Mesendoderm (in vitro differentiated cells): ENCODE results near the gene MS4A4E.
"Not testable (repeated sequence)": the region's sequence is repeated elsewhere in the genome, so short reads cannot be mapped to it uniquely, and the experiment has no call there.

Experiments used
- DNase-seq: peaks from one replicate; pipeline ENCODE4 v3.0.0; 2013
- H2AK5ac ChIP-seq: 2 replicates; pipeline ENCODE4 v1.6.1; 2013; ENCODE audit warnings: low read length, inconsistent platforms
- H2BK120ac ChIP-seq: 2 replicates; pipeline ENCODE4 v1.6.1; 2013; ENCODE audit warnings: low read depth, mild to moderate bottlenecking, low read length, moderate library complexity, mixed read lengths
- H2BK15ac ChIP-seq: replicated peaks from 2 replicates; pipeline ENCODE4 v1.6.1; 2013; ENCODE audit warnings: low read depth, mild to moderate bottlenecking, moderate library complexity
- H2BK5ac ChIP-seq: 2 replicates; pipeline ENCODE4 v1.6.1; 2013; ENCODE audit warnings: low read length, inconsistent platforms
- H3K18ac ChIP-seq: 2 replicates; pipeline ENCODE4 v1.6.1; 2013; ENCODE audit warnings: mild to moderate bottlenecking, low read length, mixed read lengths
- H3K23ac ChIP-seq: one replicate; pipeline ENCODE4 v1.6.1; 2013; ENCODE audit warnings: low read length
- H3K27ac ChIP-seq: 2 replicates; pipeline ENCODE4 v1.5.1; 2013; ENCODE audit warnings: low read depth, mild to moderate bottlenecking, inconsistent platforms, low read length, moderate library complexity
- H3K27me3 ChIP-seq: 2 replicates; pipeline ENCODE4 v1.6.1; 2013; ENCODE audit warnings: low read length, control low read depth, mild to moderate bottlenecking, inconsistent platforms; ENCODE audit not compliant: insufficient read depth, poor library complexity
- H3K36me3 ChIP-seq: 2 replicates; pipeline ENCODE4 v1.6.1; 2013; ENCODE audit warnings: low read length, inconsistent platforms; ENCODE audit not compliant: control insufficient read depth, insufficient read depth
- H3K4ac ChIP-seq: one replicate; pipeline ENCODE4 v1.6.1; 2013; ENCODE audit warnings: low read depth, mild to moderate bottlenecking, low read length, moderate library complexity
- H3K4me1 ChIP-seq: 2 replicates; pipeline ENCODE4 v1.6.1; 2013; ENCODE audit warnings: low read depth, low read length, inconsistent platforms; ENCODE audit not compliant: control insufficient read depth
- H3K4me2 ChIP-seq: 2 replicates; pipeline ENCODE4 v1.6.1; 2013; ENCODE audit warnings: low read length
- H3K4me3 ChIP-seq: 2 replicates; pipeline ENCODE4 v1.5.1; 2013; ENCODE audit warnings: mild to moderate bottlenecking, low read length
- H3K56ac ChIP-seq: one replicate; pipeline ENCODE4 v1.6.1; 2013; ENCODE audit warnings: low read length
- H3K79me1 ChIP-seq: 2 replicates; pipeline ENCODE4 v1.6.1; 2013; ENCODE audit warnings: low read length, inconsistent platforms
- H3K79me2 ChIP-seq: 2 replicates; pipeline ENCODE4 v1.6.1; 2013; ENCODE audit warnings: mild to moderate bottlenecking, low read length; ENCODE audit not compliant: control insufficient read depth, insufficient read depth
- H3K9ac ChIP-seq: 2 replicates; pipeline ENCODE4 v1.6.1; 2013; ENCODE audit warnings: low read length, inconsistent platforms
- H4K5ac ChIP-seq: one replicate; pipeline ENCODE4 v1.6.1; 2013; ENCODE audit warnings: low read length
- H4K8ac ChIP-seq: one replicate; pipeline ENCODE4 v1.6.1; 2013; ENCODE audit warnings: low read depth, mild to moderate bottlenecking, control low read depth, low read length, moderate library complexity
- WGBS: extraction: QIAGEN DNeasy Blood & Tissue Kit; methylation state at CpG from one replicate; pipeline ENCODE4 v1.1.7; 2013; ENCODE audit warnings: low lambda C conversion rate, missing lambda C conversion rate; ENCODE audit not compliant: insufficient coverage; ENCODE audit errors: extremely low coverage; 5-methylcytosine and 5-hydroxymethylcytosine counted together

The MS4A4E gene

GRCh38 chr11:60201334-60201733 lies 41.6 kb downstream of the MS4A4E start:
- H3K27ac ChIP-seq, H3K56ac ChIP-seq, H3K23ac ChIP-seq, H3K36me3 ChIP-seq, H3K4ac ChIP-seq, H4K5ac ChIP-seq, H3K4me3 ChIP-seq, DNase-seq, H2BK15ac ChIP-seq, H3K4me2 ChIP-seq, H3K79me1 ChIP-seq, H3K4me1 ChIP-seq, H3K27me3 ChIP-seq, H2BK5ac ChIP-seq, H2BK120ac ChIP-seq, H3K79me2 ChIP-seq, H4K8ac ChIP-seq, H3K18ac ChIP-seq, H3K9ac ChIP-seq, H2AK5ac ChIP-seq: not testable (repeated sequence)
- WGBS: no CpG with 5 or more reads among the region's 26 CpGs

DNA sequence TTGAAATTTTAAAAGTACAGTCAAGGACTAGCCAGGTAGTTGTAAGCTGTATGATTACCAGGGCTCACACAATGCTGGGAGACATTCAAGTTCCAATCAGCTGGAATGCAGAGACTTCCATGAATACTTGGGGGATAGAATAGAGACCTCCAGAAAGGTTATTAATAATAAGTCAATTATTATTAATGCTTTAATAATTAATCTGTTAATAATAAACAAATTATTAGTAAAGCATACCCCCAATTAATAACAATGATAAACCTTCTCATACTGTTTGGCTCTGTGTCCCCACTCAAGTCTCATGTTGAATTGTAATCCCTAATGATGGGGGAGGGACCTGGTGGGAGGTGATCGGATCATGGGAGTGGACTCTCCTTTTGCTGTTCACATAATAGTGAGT lies 45.5 kb downstream of the MS4A4E start:
- H3K9ac ChIP-seq: no peak overlapping the region
- H3K23ac ChIP-seq: no peak overlapping the region
- DNase-seq: no peak
- no peak overlapping the region for H3K56ac ChIP-seq
- no peak overlapping the region for H2AK5ac ChIP-seq
- no peak overlapping the region for H4K5ac ChIP-seq
- H3K27me3 ChIP-seq: no peaks in the 10 kb centered on the region
- WGBS: no CpG with 5 or more reads among the region's 1 CpG
- H3K4me2 ChIP-seq: no peak overlapping the region
- H2BK5ac ChIP-seq: no peak overlapping the region
- no peak overlapping the region for H3K18ac ChIP-seq
- no peaks in the 10 kb centered on the region for H3K36me3 ChIP-seq
- H3K79me2 ChIP-seq: no peaks in the 10 kb centered on the region
- no peaks in the 10 kb centered on the region for H3K79me1 ChIP-seq
- no peak overlapping the region for H2BK15ac ChIP-seq
- no peak overlapping the region for H2BK120ac ChIP-seq
- no peak overlapping the region for H3K27ac ChIP-seq
- no peaks in the 10 kb centered on the region for H3K4me1 ChIP-seq
- no peak overlapping the region for H4K8ac ChIP-seq
- H3K4me3 ChIP-seq: no peak overlapping the region
- H3K4ac ChIP-seq: no peak overlapping the region

DNA sequence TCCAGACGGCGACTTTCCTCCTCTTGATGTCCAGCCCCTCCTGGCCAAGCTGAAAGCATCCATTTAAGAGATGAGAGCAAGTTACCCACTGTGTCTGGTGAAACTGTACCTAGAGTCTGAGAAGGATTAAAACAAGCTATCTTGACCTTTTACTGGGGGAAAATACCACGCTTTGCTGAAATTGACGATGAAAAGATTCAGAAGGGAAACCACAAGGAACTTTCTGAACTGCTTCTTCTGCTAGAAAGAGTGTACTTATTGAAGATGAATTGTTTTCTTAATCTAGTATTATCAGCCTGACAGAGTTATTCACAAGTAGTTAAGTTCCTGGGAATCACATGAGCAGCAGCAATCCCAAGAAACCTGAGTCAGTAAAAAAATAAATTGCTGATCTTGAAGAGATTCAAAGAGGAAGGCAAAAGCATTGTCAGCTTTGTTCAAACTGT lies 47.0 kb downstream of the MS4A4E start:
- Histone ChIP-seq H3K4me1 (no peaks in the 10 kb centered on the region), H3K27me3 (no peaks in the 10 kb centered on the region), H3K4me2 (no peak overlapping the region), H4K8ac (no peak overlapping the region), H3K79me1 (no peaks in the 10 kb centered on the region), H3K23ac (no peak overlapping the region), H3K4me3 (no peak overlapping the region), H2BK120ac (no peak overlapping the region), H3K9ac (no peak overlapping the region), H3K18ac (no peak overlapping the region), H3K4ac (no peak overlapping the region), H2BK15ac (no peak overlapping the region), H3K27ac (no peak overlapping the region), H2AK5ac (no peak overlapping the region), H4K5ac (no peak overlapping the region), H3K36me3 (no peaks in the 10 kb centered on the region), H3K56ac (no peak overlapping the region), H3K79me2 (no peaks in the 10 kb centered on the region), H2BK5ac (no peak overlapping the region)
- no CpG with 5 or more reads among the region's 4 CpGs for WGBS
- no peak for DNase-seq

DNA sequence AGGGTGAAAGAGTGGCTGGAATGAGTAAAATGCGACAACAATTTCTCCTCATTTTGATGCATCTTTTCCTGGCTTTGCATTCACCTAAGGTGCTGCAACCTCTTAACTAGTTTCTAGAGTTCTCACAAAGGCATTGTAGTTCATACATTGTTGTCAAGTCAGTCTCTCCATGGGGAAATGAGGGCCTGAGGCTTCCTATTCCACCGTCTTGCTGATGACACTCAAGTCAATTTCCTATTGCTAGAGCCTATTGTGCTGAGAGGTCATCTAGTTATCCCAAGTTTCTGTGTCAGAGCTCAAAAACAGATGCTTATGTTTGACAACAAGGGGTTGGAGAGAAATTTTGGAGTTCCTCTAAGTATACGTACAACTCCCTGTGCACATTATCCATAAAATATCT lies 48.4 kb downstream of the MS4A4E start:
- Histone ChIP-seq H3K4ac (no peak overlapping the region), H2AK5ac (no peak overlapping the region), H2BK15ac (no peak overlapping the region), H4K5ac (no peak overlapping the region), H3K23ac (no peak overlapping the region), H3K4me1 (no peaks in the 10 kb centered on the region), H3K27me3 (no peaks in the 10 kb centered on the region), H3K36me3 (no peaks in the 10 kb centered on the region), H3K4me2 (no peak overlapping the region), H3K4me3 (no peak overlapping the region), H3K9ac (no peak overlapping the region), H3K27ac (no peak overlapping the region), H2BK5ac (no peak overlapping the region), H3K79me1 (no peaks in the 10 kb centered on the region), H2BK120ac (no peak overlapping the region), H3K56ac (no peak overlapping the region), H3K79me2 (no peaks in the 10 kb centered on the region), H3K18ac (no peak overlapping the region), H4K8ac (peak overlapping the region; percentile 28)
- WGBS: no CpG with 5 or more reads among the region's 3 CpGs
- DNase-seq: peak; percentile 43

DNA sequence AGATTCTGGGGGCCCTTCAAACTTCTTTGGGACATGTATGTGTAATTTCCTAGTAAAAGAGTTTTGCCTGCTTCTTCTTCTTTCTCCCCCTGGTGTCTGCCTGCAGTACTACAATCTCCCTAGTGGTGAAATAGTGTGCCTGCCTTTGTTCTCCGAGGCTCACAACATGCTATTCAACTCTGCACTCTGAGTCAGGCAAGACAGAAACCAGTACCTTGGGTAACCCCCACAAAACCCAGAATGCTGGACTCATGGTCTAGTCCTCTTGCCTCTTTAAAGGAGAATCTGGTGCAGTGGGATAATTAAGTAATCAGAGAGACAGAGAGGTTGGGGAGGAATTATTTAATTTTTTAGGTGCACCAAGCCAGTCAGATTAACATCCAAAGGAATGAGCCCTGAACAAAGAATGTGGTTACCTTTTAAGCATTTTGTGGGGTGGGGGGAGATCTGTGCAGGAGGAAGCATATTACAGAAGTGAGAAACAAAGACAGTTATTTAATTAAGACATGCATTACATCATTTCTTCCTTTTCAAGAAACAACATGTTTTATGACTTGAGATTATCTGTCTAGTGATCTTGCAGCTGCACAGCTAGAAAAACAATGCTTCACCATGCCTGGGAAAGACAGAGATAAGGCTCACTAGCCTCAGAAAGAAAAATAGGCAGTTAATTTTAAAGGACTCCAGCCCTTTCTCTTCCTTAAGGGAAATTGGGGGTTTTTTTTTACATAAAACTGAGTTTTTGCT lies 49.1 kb downstream of the MS4A4E start:
- no peak overlapping the region for H3K56ac ChIP-seq
- no peaks in the 10 kb centered on the region for H3K27me3 ChIP-seq
- no peak overlapping the region for H2BK5ac ChIP-seq
- no peak overlapping the region for H3K4ac ChIP-seq
- peak; percentile 88 for DNase-seq
- no peaks in the 10 kb centered on the region for H3K36me3 ChIP-seq
- H3K79me2 ChIP-seq: no peaks in the 10 kb centered on the region
- H3K4me2 ChIP-seq: no peak overlapping the region
- H3K4me1 ChIP-seq: no peaks in the 10 kb centered on the region
- H3K27ac ChIP-seq: no peak overlapping the region
- H4K5ac ChIP-seq: no peak overlapping the region
- H3K79me1 ChIP-seq: no peaks in the 10 kb centered on the region
- no peak overlapping the region for H2BK120ac ChIP-seq
- no peak overlapping the region for H3K18ac ChIP-seq
- H3K9ac ChIP-seq: no peak overlapping the region
- no peak overlapping the region for H3K4me3 ChIP-seq
- no peak overlapping the region for H3K23ac ChIP-seq
- no peak overlapping the region for H2BK15ac ChIP-seq
- WGBS: no CpG with 5 or more reads among the region's 1 CpG
- H2AK5ac ChIP-seq: no peak overlapping the region
- H4K8ac ChIP-seq: no peak overlapping the region

GRCh38 chr11:60192564-60192963 lies 50.4 kb downstream of the MS4A4E start:
- no CpG with 5 or more reads among the region's 4 CpGs for WGBS

More at GRCh38 chr11:60192564-60192963, 50.4 kb downstream of the MS4A4E start:
- not testable (repeated sequence) for H4K5ac ChIP-seq, H3K27ac ChIP-seq, DNase-seq, H3K27me3 ChIP-seq, H3K4me2 ChIP-seq, H3K56ac ChIP-seq, H3K36me3 ChIP-seq, H3K79me2 ChIP-seq, H3K4me1 ChIP-seq, H3K4me3 ChIP-seq, H2BK5ac ChIP-seq, H2BK15ac ChIP-seq, H2AK5ac ChIP-seq, H3K79me1 ChIP-seq, H2BK120ac ChIP-seq, H3K23ac ChIP-seq, H4K8ac ChIP-seq, H3K4ac ChIP-seq, H3K18ac ChIP-seq, H3K9ac ChIP-seq
